Lower leg skin (tissue), 3 donors: ENCODE data around the gene RARB.

Experiments
- CTCF ChIP-seq, 3 donors: fragments of 450-650 bp; IDR thresholded peaks; one replicate each; pipeline ENCODE4 v1.5.1; 2016; ENCODE audit warnings: antibody characterized with exemption in 3 of 3, mild to moderate bottlenecking in 3 of 3, moderate library complexity in 2 of 3
- POLR2A ChIP-seq, 2 donors: fragments of 450-650 bp; IDR thresholded peaks; one replicate each; pipeline ENCODE4 v1.6.1; 2016 to 2017; ENCODE audit warnings: antibody characterized with exemption in 2 of 2, mild to moderate bottlenecking in 1 of 2, moderate library complexity in 1 of 2

- TF ChIP-seq CTCF (IDR thresholded peaks at IDR 0.05) (no peak), POLR2A (IDR thresholded peaks at IDR 0.05) (no peak)
Measured at GRCh38 chr3:25527801-25528200, 99.7 kb downstream of the RARB start.
